Fibroblast of pulmonary artery (primary cell): ENCODE results near the gene GABRB1.
A peak's percentile ranks its signal among the peaks of the same experiment; 100 is the strongest.

Experiments
- DNase-seq: peaks from one replicate; pipeline ENCODE4 v3.0.0-alpha.2; 2010; ENCODE audit warnings: low read depth
- H3K4me3 ChIP-seq: replicated peaks from 2 replicates; pipeline ENCODE4 v1.5.1; 2011; ENCODE audit warnings: low read depth, mild to moderate bottlenecking, control low read depth, low read length, moderate library complexity
- CTCF ChIP-seq: IDR thresholded peaks from 2 replicates; pipeline ENCODE4 v1.5.1; 2011; ENCODE audit warnings: mild to moderate bottlenecking, control low read depth, low read length, inconsistent platforms; ENCODE audit errors: missing control alignments

GABRB1 gene

GRCh38 chr4:47469951-47470350 is 438.6 kb downstream of the GABRB1 start:
- TF ChIP-seq CTCF, result no peak
- no peak overlapping the region for H3K4me3 ChIP-seq
- DNase-seq, result peak; percentile 36

- no peak overlapping the region for H3K4me3 ChIP-seq
- no peak for DNase-seq
- no peak for TF ChIP-seq CTCF
These were observed 439.7 kb downstream of the GABRB1 start for GRCh38 chr4:47471064-47471463.

GRCh38 chr4:47471591-47471990 is 440.2 kb downstream of the GABRB1 start:
- TF ChIP-seq CTCF, result no peak
- H3K4me3 ChIP-seq, result no peak overlapping the region
- DNase-seq, result no peak

GRCh38 chr4:47473141-47473750 is 441.9 kb downstream of the GABRB1 start:
- no peak for TF ChIP-seq CTCF
- H3K4me3 ChIP-seq, result no peak overlapping the region
- DNase-seq, result no peak

- DNase-seq, result no peak
- no peak overlapping the region for H3K4me3 ChIP-seq
- no peak for TF ChIP-seq CTCF
These were observed 443.4 kb downstream of the GABRB1 start for GRCh38 chr4:47474799-47475198.

- no peak for DNase-seq
- no peak for TF ChIP-seq CTCF
These were observed 444.0 kb downstream of the GABRB1 start for GRCh38 chr4:47475411-47475810.

More at GRCh38 chr4:47475411-47475810, 444.0 kb downstream of the GABRB1 start:
- no peak overlapping the region for H3K4me3 ChIP-seq
